Peyer's patch (tissue), 4 donors: Measurements from ENCODE around the gene APOL4. TPM values are rescaled to one million over a fixed set of nuclear protein-coding genes. Genes with fewer than 3 reads are reported as not detected.
"Not testable (repeated sequence)": the region's sequence is repeated elsewhere in the genome, so short reads cannot be mapped to it uniquely, and the experiment has no call there.

Experiments used
- DNase-seq, 3 donors: peaks; one replicate each; pipeline ENCODE4 v3.0.0-alpha.2; 2017 to 2019
- H3K27ac ChIP-seq, 4 donors: fragments of 200-600 bp; sonication (generic); one replicate each; pipeline ENCODE4 v1.5.1; 2016 to 2019
- H3K27me3 ChIP-seq, 2 donors: fragments of 200-600 bp; sonication (generic); one replicate each; pipeline ENCODE4 v1.5.1; 2019
- H3K36me3 ChIP-seq, 3 donors: fragments of 200-600 bp; sonication (generic); one replicate each; pipeline ENCODE4 v1.5.1; 2016 to 2019
- H3K4me1 ChIP-seq, 4 donors: fragments of 200-600 bp; sonication (generic); one replicate each; pipeline ENCODE4 v1.5.1; 2016 to 2019
- H3K4me3 ChIP-seq, 4 donors: fragments of 200-600 bp; sonication (generic); 1 replicate in 3 of 4; 2 replicates in 1 of 4; pipeline ENCODE4 v1.5.1; 2016 to 2019; ENCODE audit warnings: mild to moderate bottlenecking in 1 of 4
- H3K9me3 ChIP-seq, 4 donors: fragments of 200-600 bp; sonication (generic); one replicate each; pipeline ENCODE4 v1.5.1; 2016 to 2019; ENCODE audit warnings: mild to moderate bottlenecking in 1 of 4
- POLR2A ChIP-seq, 2 donors: fragments of 450-650 bp; IDR thresholded peaks; one replicate each; pipeline ENCODE4 v1.5.1; 2017; ENCODE audit warnings: antibody characterized with exemption in 2 of 2, mild to moderate bottlenecking in 2 of 2, moderate library complexity in 2 of 2
- total RNA-seq, 4 donors: library from RNA; depleted of rRNA; stranded (reverse); fragments of >200 nt; gene quantifications; one replicate each; pipeline ENCODE4 v1.1.0, GENCODE V29; 2016
- TF ChIP-seq, protein P1 (sequence below), 6 experiments: fragments of 450-650 bp in 4 of 6; fragments of 200-600 bp in 2 of 6; sonication (generic) in 1 of 6; IDR thresholded peaks; one replicate each; pipeline ENCODE4 v1.5.1; 2017 to 2019; ENCODE audit warnings: antibody characterized with exemption in 6 of 6, mild to moderate bottlenecking in 3 of 6, moderate library complexity in 1 of 6

Gene APOL4
- total RNA-seq, 4 donors from 2014 or later, result 0.35 to 3.3 (median 2.5) TPM; not detected in 1

GRCh38 chr22:36233796-36234195 is 32.2 kb upstream of the APOL4 start:
- peaks cover 0 to 49% (median 0%) of the 10 kb centered on the region in 3 donors for H3K36me3 ChIP-seq
- no peak for TF ChIP-seq POLR2A (IDR thresholded peaks at IDR 0.05)
- TF ChIP-seq, protein P1, sequence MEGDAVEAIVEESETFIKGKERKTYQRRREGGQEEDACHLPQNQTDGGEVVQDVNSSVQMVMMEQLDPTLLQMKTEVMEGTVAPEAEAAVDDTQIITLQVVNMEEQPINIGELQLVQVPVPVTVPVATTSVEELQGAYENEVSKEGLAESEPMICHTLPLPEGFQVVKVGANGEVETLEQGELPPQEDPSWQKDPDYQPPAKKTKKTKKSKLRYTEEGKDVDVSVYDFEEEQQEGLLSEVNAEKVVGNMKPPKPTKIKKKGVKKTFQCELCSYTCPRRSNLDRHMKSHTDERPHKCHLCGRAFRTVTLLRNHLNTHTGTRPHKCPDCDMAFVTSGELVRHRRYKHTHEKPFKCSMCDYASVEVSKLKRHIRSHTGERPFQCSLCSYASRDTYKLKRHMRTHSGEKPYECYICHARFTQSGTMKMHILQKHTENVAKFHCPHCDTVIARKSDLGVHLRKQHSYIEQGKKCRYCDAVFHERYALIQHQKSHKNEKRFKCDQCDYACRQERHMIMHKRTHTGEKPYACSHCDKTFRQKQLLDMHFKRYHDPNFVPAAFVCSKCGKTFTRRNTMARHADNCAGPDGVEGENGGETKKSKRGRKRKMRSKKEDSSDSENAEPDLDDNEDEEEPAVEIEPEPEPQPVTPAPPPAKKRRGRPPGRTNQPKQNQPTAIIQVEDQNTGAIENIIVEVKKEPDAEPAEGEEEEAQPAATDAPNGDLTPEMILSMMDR (IDR thresholded peaks at IDR 0.05), result no peak
- H3K9me3 ChIP-seq, result no peaks in the 10 kb centered on the region

GRCh38 chr22:36232715-36233401 is 31.2 kb upstream of the APOL4 start:
- H3K36me3 ChIP-seq, result peaks cover 0 to 56% (median 0%) of the 10 kb centered on the region in 3 donors
- H3K4me3 ChIP-seq, result no peak overlapping the region
- no peak overlapping the region for H3K27ac ChIP-seq
- no peaks in the 10 kb centered on the region for H3K27me3 ChIP-seq
- H3K9me3 ChIP-seq, result no peaks in the 10 kb centered on the region
- peaks cover 0 to 35% (median 11%) of the 10 kb centered on the region in 4 donors for H3K4me1 ChIP-seq
- TF ChIP-seq, protein P1 (IDR thresholded peaks at IDR 0.05), result no peak
- TF ChIP-seq POLR2A (IDR thresholded peaks at IDR 0.05), result no peak
- DNase-seq, result no peak

More at GRCh38 chr22:36233796-36234195, 32.2 kb upstream of the APOL4 start:
- DNase-seq, result no peak
- Histone ChIP-seq H3K4me3 (no peak overlapping the region), H3K27ac (no peak overlapping the region), H3K4me1 (peaks cover 0 to 43% (median 12%) of the 10 kb centered on the region in 4 donors), H3K27me3 (no peaks in the 10 kb centered on the region)

DNA sequence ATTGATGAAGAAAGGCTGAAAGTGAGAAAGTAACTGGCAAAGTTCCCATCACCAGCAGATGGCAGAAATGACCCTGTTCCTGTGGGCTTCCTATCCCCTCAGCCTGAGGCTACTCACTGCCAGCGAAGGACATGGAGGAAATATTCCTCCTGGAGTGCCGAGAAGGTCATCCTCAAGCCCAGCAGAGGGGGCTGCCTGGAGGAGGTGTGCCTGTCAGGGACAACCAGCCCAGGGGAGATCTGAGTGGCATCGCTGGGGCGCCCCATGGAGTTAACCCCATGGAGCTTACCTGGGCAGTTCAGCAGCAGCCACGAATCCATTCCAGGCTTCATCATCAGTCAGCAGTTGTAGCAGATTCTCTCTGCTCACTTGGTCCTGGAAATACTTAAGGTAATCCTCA is 29.4 kb upstream of the APOL4 start:
- not testable (repeated sequence) for H3K27me3 ChIP-seq, DNase-seq, H3K9me3 ChIP-seq, H3K4me3 ChIP-seq, H3K27ac ChIP-seq
- H3K4me1 ChIP-seq, result peaks cover 0 to 17% (median 0%) of the 10 kb centered on the region in 4 donors
- peaks cover 0 to 59% (median 0%) of the 10 kb centered on the region in 3 donors for H3K36me3 ChIP-seq

GRCh38 chr22:36229649-36230048 is 28.0 kb upstream of the APOL4 start:
- H3K36me3 ChIP-seq, result peaks cover 0 to 59% (median 0%) of the 10 kb centered on the region in 3 donors
- not testable (repeated sequence) for DNase-seq, H3K4me3 ChIP-seq, H3K9me3 ChIP-seq, H3K27me3 ChIP-seq, H3K4me1 ChIP-seq, H3K27ac ChIP-seq

- no peaks in the 10 kb centered on the region for H3K27me3 ChIP-seq
- no peak for TF ChIP-seq POLR2A (IDR thresholded peaks at IDR 0.05)
- TF ChIP-seq, protein P1 (IDR thresholded peaks at IDR 0.05), result no peak
- no peak overlapping the region for H3K4me3 ChIP-seq
- no peaks in the 10 kb centered on the region for H3K4me1 ChIP-seq
- no peaks in the 10 kb centered on the region for H3K9me3 ChIP-seq
- H3K27ac ChIP-seq, result no peak overlapping the region
- DNase-seq, result no peak
- peaks cover 0 to 58% (median 0%) of the 10 kb centered on the region in 3 donors for H3K36me3 ChIP-seq
These were observed 27.3 kb upstream of the APOL4 start for GRCh38 chr22:36228944-36229343.

DNA sequence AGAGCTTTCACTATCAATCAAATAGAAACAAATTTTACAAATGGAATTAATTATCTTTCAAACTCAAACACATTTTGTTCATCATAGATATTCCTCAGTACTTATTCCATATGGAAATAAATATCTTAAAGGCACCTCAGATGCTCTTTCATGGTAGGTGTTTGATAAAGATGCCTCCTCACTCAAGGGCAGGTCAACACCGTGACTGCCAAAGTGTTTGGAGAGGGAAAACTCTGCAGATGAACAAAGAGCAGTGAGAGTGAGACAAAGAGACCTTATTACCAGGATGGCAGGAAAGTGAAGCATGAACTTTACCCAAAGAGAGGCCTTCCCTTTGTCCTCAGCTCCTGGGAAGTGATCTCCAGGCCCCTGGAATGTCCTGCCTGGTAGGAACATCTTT is 26.8 kb upstream of the APOL4 start:
- H3K4me3 ChIP-seq, DNase-seq, H3K4me1 ChIP-seq, H3K9me3 ChIP-seq, H3K27me3 ChIP-seq, H3K27ac ChIP-seq: not testable (repeated sequence)
- H3K36me3 ChIP-seq, result peaks cover 0 to 52% (median 0%) of the 10 kb centered on the region in 3 donors

- no peak for DNase-seq
- H3K36me3 ChIP-seq, result peaks cover 0 to 46% (median 0%) of the 10 kb centered on the region in 3 donors
These were observed 26.2 kb upstream of the APOL4 start for GRCh38 chr22:36227806-36228205.

More at GRCh38 chr22:36227806-36228205, 26.2 kb upstream of the APOL4 start:
- Histone ChIP-seq H3K27me3 (no peaks in the 10 kb centered on the region), H3K4me3 (no peak overlapping the region), H3K9me3 (no peaks in the 10 kb centered on the region), H3K27ac (no peak overlapping the region), H3K4me1 (no peaks in the 10 kb centered on the region)
- TF ChIP-seq POLR2A (IDR thresholded peaks at IDR 0.05), result no peak
- TF ChIP-seq, protein P1 (IDR thresholded peaks at IDR 0.05), result no peak
